HG02885 (cell line): ENCODE measurements around the gene GABBR2.

Experiments used
- ATAC-seq: cut with Tn5 transposase; IDR thresholded peaks from one replicate; pipeline ENCODE4 v1.9.1; 2021; ENCODE audit warnings: mild to moderate bottlenecking; ENCODE audit not compliant: unreplicated experiment, poor library complexity

The GABBR2 gene

GRCh38 chr9:98255578-98256296, 453.0 kb downstream of the GABBR2 start, which contains the start of gene TBC1D2:
Gene TBC1D2, minus strand, starts transcription at chr9:98255649. Its CDS starts 108 bp downstream, at chr9:98255541.
- peak; percentile 86 for ATAC-seq

- ATAC-seq, result peak; percentile 28
Observed at GRCh38 chr9:98255061-98255577, 453.6 kb downstream of the GABBR2 start.

DNA sequence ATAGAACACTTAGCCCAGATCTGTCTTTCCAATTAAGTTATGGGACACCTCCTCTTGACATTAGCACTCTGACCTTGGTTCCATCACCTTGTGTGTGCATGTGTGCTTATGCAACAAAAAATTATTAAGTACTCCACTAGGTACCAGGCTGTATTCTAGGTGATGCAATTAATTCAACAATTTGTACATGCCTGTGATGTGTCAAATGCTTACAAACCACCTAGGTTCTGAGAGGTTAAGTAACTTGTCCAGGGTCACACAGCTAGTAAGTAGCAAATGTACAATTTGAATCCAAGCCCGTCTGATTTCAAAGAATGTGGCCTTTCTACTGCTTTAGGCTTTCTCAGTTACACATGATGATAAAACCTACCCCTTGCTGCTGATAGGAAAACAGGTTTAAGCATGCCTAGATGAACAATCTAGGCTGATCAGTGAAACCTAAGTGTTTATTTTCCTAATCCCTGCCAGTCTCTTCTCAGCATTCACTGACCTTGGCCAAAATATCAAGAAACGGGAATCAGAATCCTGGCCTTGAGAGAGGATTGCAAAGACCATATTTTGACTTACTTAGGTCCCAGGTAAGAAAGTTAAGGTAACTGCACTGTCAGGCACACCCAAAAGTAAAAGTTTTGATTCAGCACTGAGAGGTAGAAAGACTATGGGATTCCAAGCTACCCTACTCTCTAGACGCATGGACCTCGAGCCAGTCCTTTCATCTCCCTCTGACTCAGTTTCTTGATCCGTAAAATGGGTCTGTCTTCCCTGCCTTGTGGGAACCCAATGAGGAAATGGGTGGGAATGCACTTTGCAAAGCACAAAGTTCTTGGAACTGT, 454.3 kb downstream of the GABBR2 start:
- ATAC-seq, result no peak

DNA sequence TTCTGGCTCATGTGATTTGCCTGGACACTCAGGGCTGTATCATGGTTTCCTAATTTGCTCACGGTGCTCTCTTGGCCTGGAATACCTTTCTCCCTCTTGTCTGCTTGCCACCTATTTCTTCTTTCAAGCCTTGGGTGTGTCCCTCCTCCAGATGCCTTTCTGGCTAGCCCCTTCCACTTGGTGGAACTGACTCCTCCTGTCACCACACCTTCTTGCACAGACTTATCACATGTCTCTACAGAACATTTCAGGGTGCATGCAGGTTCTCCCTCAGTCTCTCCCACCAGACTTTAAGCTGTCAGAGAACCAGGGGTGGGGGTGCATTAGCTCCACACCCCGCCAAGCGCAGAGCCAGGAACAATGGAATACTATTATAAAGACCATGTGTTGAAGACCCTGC, 455.2 kb downstream of the GABBR2 start:
- ATAC-seq, result no peak

DNA sequence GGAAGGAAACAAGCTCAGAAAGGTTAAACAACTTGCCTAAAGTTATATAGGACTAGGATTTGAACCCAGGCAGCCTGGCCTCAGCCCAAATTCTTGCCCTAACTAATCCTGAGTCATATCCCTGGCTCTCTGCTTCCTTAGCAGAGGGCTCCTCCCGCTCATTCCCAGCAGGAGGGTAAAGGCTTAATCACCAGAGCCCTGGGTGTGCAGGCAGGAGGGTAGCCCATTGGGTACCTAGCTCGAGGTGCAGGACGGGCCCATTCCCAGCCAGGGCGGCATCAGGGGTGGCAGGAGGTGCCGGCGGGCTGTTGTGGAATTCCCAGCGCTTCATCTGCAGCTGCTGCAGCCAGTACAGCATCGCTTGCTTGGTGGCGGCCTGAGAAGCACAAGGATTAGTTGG, 457.2 kb downstream of the GABBR2 start:
- ATAC-seq, result no peak

GRCh38 chr9:98249771-98250170, 459.0 kb downstream of the GABBR2 start:
- ATAC-seq, result no peak

GRCh38 chr9:98248737-98249474, 459.8 kb downstream of the GABBR2 start:
- no peak for ATAC-seq

GRCh38 chr9:98247831-98248657, 460.7 kb downstream of the GABBR2 start:
- no peak for ATAC-seq

DNA sequence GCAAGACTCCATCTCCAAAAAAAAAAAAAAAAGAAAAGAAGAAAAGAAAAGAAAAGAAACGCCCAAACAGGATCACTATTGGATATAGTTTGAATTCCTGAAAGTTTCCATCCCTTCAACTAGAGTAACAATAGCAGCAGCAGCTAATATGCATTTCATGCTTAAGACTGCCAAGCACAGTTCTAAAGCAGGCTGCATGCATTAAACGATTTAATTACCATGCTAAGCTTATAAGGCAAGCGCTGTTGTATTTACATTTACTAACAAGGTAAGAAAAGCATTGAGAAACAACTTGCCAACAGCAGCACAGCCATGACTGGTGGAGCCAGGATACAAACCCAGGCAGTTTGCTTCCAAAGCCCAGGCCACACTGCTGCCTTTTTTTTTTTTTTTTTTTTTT, 466.3 kb downstream of the GABBR2 start:
- no peak for ATAC-seq

DNA sequence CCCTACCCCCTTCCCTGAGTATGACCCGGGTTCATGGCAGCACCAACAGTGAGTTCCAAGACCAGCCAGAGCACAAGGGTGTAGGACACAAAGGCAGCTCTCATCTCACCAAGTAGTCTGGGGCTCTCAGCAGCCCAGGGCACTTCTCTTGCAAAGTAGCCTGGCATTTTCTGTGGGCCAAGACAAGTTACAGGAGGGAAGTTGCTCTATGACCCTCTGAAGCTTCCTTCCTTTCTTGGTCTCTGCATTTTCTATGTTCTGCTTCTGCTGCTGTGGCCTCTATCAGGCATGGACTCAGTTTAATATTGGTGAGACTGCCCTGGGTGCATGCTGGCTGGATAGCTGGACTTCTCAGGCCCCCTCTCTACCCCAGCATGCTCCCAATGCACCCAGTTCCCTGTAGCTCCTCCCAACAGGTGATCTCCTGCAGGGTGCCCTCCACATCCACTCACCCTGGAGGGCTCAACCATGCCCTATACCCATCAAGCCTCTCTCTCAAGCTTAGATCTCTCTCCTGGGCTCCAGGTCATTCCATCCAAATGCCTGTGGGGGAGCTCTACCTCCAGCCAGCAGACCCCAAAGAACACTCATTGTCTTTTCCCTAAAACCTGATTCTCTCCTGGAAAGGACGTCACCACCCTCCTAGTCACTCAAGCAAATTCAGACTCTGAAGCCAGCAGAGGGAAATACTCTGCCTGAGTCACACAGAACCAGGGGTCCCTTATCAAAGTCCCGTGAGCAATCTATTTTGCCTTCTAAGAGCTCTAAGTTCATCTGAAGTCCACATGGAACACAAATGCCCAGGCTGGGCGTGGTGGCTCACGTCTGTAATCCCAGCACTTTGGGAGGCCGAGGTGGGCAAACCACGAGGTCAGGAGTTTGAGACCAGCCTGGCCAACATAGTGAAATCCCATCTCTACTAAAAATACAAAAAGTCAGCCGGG, 467.1 kb downstream of the GABBR2 start:
- no peak for ATAC-seq

GRCh38 chr9:98240475-98240874, 468.3 kb downstream of the GABBR2 start:
- ATAC-seq, result no peak
